Activated naive CD4-positive, alpha-beta T cell treated with anti-CD3 and anti-CD28 coated beads, Interleukin-2, amount 10 ng/mL, durations not matched to agents 7 days and 5 days (primary cell): ENCODE data around the gene HOXD13.

ENCODE experiments used
- CTCF ChIA-PET: fragments of 350-600 bp; sonication (Branson Sonifier 250); formaldehyde crosslinking; loops from one replicate; lab custom pipeline; 2021; ENCODE audit warnings: antibody characterized with exemption; lab: Charles Lee
- DNase-seq: peaks from one replicate; pipeline ENCODE4 v3.0.0-alpha.2; 2020
- H3K27ac Mint-ChIP-seq: one replicate; pipeline ENCODE4 v1.8.0; 2021; ENCODE audit warnings: mild to moderate bottlenecking, moderate library complexity, mixed read lengths
- H3K27me3 Mint-ChIP-seq: one replicate; pipeline ENCODE4 v1.8.0; 2021; ENCODE audit warnings: mild to moderate bottlenecking, mixed read lengths
- H3K36me3 Mint-ChIP-seq: one replicate; pipeline ENCODE4 v1.8.0; 2021; ENCODE audit warnings: mixed read lengths
- H3K4me1 Mint-ChIP-seq: one replicate; pipeline ENCODE4 v1.8.0; 2021; ENCODE audit warnings: mixed read lengths
- H3K4me3 Mint-ChIP-seq: one replicate; pipeline ENCODE4 v1.8.0; 2021; ENCODE audit warnings: mild to moderate bottlenecking, moderate library complexity, mixed read lengths
- H3K9me3 Mint-ChIP-seq: one replicate; pipeline ENCODE4 v1.8.0; 2021; ENCODE audit warnings: mixed read lengths

The HOXD13 gene

GRCh38 chr2:176076796-176077195, 15.7 kb upstream of the HOXD13 start:
- H3K4me3 Mint-ChIP-seq: no peak overlapping the region
- no peak overlapping the region for H3K27ac Mint-ChIP-seq
- H3K27me3 Mint-ChIP-seq: peaks cover 83% of the 10 kb centered on the region
- no peak for DNase-seq
- H3K36me3 Mint-ChIP-seq: peaks cover 11% of the 10 kb centered on the region
- peaks cover 10% of the 10 kb centered on the region for H3K4me1 Mint-ChIP-seq
- CTCF ChIA-PET: interaction anchor here (1.1 kb wide), 1 partner anchor 64 kb away, joined by 3 read pairs; no protein-coding TSS in a partner anchor
- H3K9me3 Mint-ChIP-seq: peaks cover 16% of the 10 kb centered on the region

GRCh38 chr2:176078541-176079284, 13.8 kb upstream of the HOXD13 start:
- peaks cover 16% of the 10 kb centered on the region for H3K9me3 Mint-ChIP-seq
- peak overlapping the region; percentile 47 for H3K4me3 Mint-ChIP-seq
- no peak for DNase-seq
- CTCF ChIA-PET: interaction anchor here (1.2 to 1.3 kb wide), 2 partner anchors 17 to 388 kb away, joined by 5 read pairs; no protein-coding TSS in a partner anchor
- peak overlapping the region; percentile 90 for H3K27ac Mint-ChIP-seq
- peaks cover 83% of the 10 kb centered on the region for H3K27me3 Mint-ChIP-seq
- peaks cover 15% of the 10 kb centered on the region for H3K36me3 Mint-ChIP-seq
- H3K4me1 Mint-ChIP-seq: peaks cover 10% of the 10 kb centered on the region

- H3K4me3 Mint-ChIP-seq: peak overlapping the region; percentile 47
- H3K27ac Mint-ChIP-seq: peak overlapping the region; percentile 90
- peaks cover 10% of the 10 kb centered on the region for H3K4me1 Mint-ChIP-seq
- H3K27me3 Mint-ChIP-seq: peaks cover 83% of the 10 kb centered on the region
- peaks cover 19% of the 10 kb centered on the region for H3K36me3 Mint-ChIP-seq
- peaks cover 18% of the 10 kb centered on the region for H3K9me3 Mint-ChIP-seq
- no peak for DNase-seq
- CTCF ChIA-PET: interaction anchor here (1.2 to 1.3 kb wide), 2 partner anchors 17 to 389 kb away, joined by 5 read pairs; no protein-coding TSS in a partner anchor
Measured at GRCh38 chr2:176079285-176079830, 13.2 kb upstream of the HOXD13 start.

- Mint-ChIP-seq H3K4me3 (peak overlapping the region; percentile 47), H3K4me1 (peaks cover 10% of the 10 kb centered on the region), H3K36me3 (peaks cover 19% of the 10 kb centered on the region), H3K27ac (peak overlapping the region; percentile 90), H3K27me3 (peaks cover 83% of the 10 kb centered on the region), H3K9me3 (peaks cover 18% of the 10 kb centered on the region)
- CTCF ChIA-PET: interaction anchor here (1.2 to 1.3 kb wide), 2 partner anchors 16 to 389 kb away, joined by 5 read pairs; no protein-coding TSS in a partner anchor
- no peak for DNase-seq
Measured at GRCh38 chr2:176079831-176080539, 12.5 kb upstream of the HOXD13 start.

- no peak for DNase-seq
- peak overlapping the region; percentile 83 for H3K27ac Mint-ChIP-seq
- CTCF ChIA-PET: interaction anchor here (1.3 kb wide), 1 partner anchor 15 kb away, joined by 5 read pairs; no protein-coding TSS in a partner anchor
Measured at GRCh38 chr2:176080540-176081375, 11.8 kb upstream of the HOXD13 start.

GRCh38 chr2:176081376-176081836, 11.1 kb upstream of the HOXD13 start:
- peak overlapping the region; percentile 83 for H3K27ac Mint-ChIP-seq
- peaks cover 86% of the 10 kb centered on the region for H3K27me3 Mint-ChIP-seq
- H3K4me1 Mint-ChIP-seq: peaks cover 10% of the 10 kb centered on the region
- CTCF ChIA-PET: interaction anchor here (0.8 kb wide), 2 partner anchors 29 to 40 kb away, joined by 3 to 4 read pairs; no protein-coding TSS in a partner anchor
- H3K36me3 Mint-ChIP-seq: peaks cover 21% of the 10 kb centered on the region
- no peak for DNase-seq
- H3K4me3 Mint-ChIP-seq: peak overlapping the region; percentile 54
- peaks cover 18% of the 10 kb centered on the region for H3K9me3 Mint-ChIP-seq

More at GRCh38 chr2:176080540-176081375, 11.8 kb upstream of the HOXD13 start:
- Mint-ChIP-seq H3K36me3 (peaks cover 21% of the 10 kb centered on the region), H3K9me3 (peaks cover 18% of the 10 kb centered on the region), H3K27me3 (peaks cover 84% of the 10 kb centered on the region), H3K4me3 (peak overlapping the region; percentile 54), H3K4me1 (peaks cover 10% of the 10 kb centered on the region)

- peaks cover 21% of the 10 kb centered on the region for H3K36me3 Mint-ChIP-seq
- DNase-seq: no peak
- H3K27ac Mint-ChIP-seq: peak overlapping the region; percentile 83
- peaks cover 10% of the 10 kb centered on the region for H3K4me1 Mint-ChIP-seq
- H3K4me3 Mint-ChIP-seq: peak overlapping the region; percentile 54
- H3K27me3 Mint-ChIP-seq: peaks cover 85% of the 10 kb centered on the region
- H3K9me3 Mint-ChIP-seq: peaks cover 18% of the 10 kb centered on the region
- CTCF ChIA-PET: interaction anchor here (0.8 to 0.9 kb wide), 3 partner anchors 28 to 45 kb away, joined by 3 to 4 read pairs (median 3); no protein-coding TSS in a partner anchor
Measured at GRCh38 chr2:176081837-176082524, 10.5 kb upstream of the HOXD13 start.

- peak overlapping the region; percentile 75 for H3K27ac Mint-ChIP-seq
- no peak overlapping the region for H3K4me3 Mint-ChIP-seq
Measured at GRCh38 chr2:176082525-176082823, 10.0 kb upstream of the HOXD13 start.

GRCh38 chr2:176082824-176083751, 9.4 kb upstream of the HOXD13 start:
- H3K27ac Mint-ChIP-seq: peak overlapping the region; percentile 84
- H3K9me3 Mint-ChIP-seq: peaks cover 18% of the 10 kb centered on the region
- CTCF ChIA-PET: interaction anchor here (0.6 to 0.9 kb wide), 2 partner anchors 15 to 44 kb away, joined by 3 read pairs; no protein-coding TSS in a partner anchor
- H3K27me3 Mint-ChIP-seq: peaks cover 96% of the 10 kb centered on the region
- peak overlapping the region; percentile 16 for H3K4me3 Mint-ChIP-seq
- no peak for DNase-seq
- H3K4me1 Mint-ChIP-seq: peaks cover 10% of the 10 kb centered on the region
- H3K36me3 Mint-ChIP-seq: peaks cover 21% of the 10 kb centered on the region

More at GRCh38 chr2:176082525-176082823, 10.0 kb upstream of the HOXD13 start:
- H3K9me3 Mint-ChIP-seq: peaks cover 18% of the 10 kb centered on the region
- no peak for DNase-seq
- peaks cover 21% of the 10 kb centered on the region for H3K36me3 Mint-ChIP-seq
- peaks cover 90% of the 10 kb centered on the region for H3K27me3 Mint-ChIP-seq
- H3K4me1 Mint-ChIP-seq: peaks cover 10% of the 10 kb centered on the region
- CTCF ChIA-PET: interaction anchor here (0.8 to 0.9 kb wide), 3 partner anchors 28 to 45 kb away, joined by 3 to 4 read pairs (median 3); no protein-coding TSS in a partner anchor

- Mint-ChIP-seq H3K27me3 (peaks cover 97% of the 10 kb centered on the region), H3K9me3 (peaks cover 13% of the 10 kb centered on the region), H3K36me3 (peaks cover 21% of the 10 kb centered on the region), H3K27ac (peak within 1 kb of the TSS; percentile 84), H3K4me1 (peaks cover 14% of the 10 kb centered on the region), H3K4me3 (peak within 1 kb of the TSS; percentile 16)
- CTCF ChIA-PET: interaction anchor here (0.6 kb wide), 1 partner anchor 14 kb away, joined by 3 read pairs; no protein-coding TSS in a partner anchor
- no peak for DNase-seq
Measured at GRCh38 chr2:176083796-176084261, 8.7 kb upstream of the HOXD13 start, which contains the start of gene EVX2. Gene EVX2 (minus strand): TSS chr2:176083962. CDS start chr2:176083776, 186 bp downstream.

GRCh38 chr2:176084611-176085119, 7.9 kb upstream of the HOXD13 start:
- H3K9me3 Mint-ChIP-seq: peaks cover 7% of the 10 kb centered on the region
- peaks cover 97% of the 10 kb centered on the region for H3K27me3 Mint-ChIP-seq
- peak overlapping the region; percentile 60 for H3K27ac Mint-ChIP-seq
- peaks cover 7% of the 10 kb centered on the region for H3K4me1 Mint-ChIP-seq
- no peak for DNase-seq
- no peak overlapping the region for H3K4me3 Mint-ChIP-seq
- CTCF ChIA-PET: interaction anchor here (0.7 to 1.4 kb wide), 2 partner anchors 36 to 74 kb away, joined by 3 read pairs; no protein-coding TSS in a partner anchor
- H3K36me3 Mint-ChIP-seq: peaks cover 16% of the 10 kb centered on the region
